NCI-H526 (cell line): ENCODE data around the gene RTL10.

Experiments
- DNase-seq, 2 experiments: peaks; one replicate each; lab custom pipeline; 2025; lab: John Stamatoyannopoulos, UW

Gene RTL10

DNA sequence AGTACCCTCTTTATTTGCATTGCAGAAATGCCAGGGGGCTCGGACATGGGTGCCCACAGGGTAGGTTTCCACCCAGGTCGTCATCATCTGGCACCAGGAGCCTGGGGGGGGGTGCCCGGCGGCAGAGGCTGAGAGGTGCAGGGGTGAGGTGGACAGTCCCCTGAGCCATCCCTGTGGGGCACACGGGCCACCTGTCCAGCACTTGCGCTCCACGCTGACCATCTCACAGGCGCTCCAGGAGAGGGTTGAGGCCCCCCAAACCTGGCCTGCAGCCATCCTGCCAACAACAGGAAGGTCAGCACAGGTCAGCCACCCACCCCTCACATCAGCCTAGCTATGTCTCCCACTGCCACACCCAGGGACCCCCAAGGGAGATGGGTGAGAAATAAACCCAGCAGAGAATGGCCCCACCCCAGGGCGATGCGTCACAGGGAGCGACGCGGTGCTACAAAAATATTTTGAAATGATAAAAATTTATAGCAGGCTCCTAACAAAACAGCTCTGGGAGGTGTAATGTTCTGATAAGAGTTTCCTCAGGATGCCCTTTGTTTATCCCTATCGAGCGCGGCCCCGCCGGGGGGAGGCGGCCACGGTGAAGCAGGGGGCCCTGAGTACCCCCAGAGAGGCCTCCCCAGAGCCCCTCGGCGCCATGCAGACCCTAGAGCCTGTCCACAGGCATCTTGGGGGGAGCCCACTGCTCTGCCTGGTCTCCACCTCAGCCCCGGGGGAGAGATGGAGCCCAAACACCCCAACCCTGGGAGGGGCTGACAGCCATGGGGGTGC is 21.0 kb upstream of the RTL10 start:
- DNase-seq: no peak

DNA sequence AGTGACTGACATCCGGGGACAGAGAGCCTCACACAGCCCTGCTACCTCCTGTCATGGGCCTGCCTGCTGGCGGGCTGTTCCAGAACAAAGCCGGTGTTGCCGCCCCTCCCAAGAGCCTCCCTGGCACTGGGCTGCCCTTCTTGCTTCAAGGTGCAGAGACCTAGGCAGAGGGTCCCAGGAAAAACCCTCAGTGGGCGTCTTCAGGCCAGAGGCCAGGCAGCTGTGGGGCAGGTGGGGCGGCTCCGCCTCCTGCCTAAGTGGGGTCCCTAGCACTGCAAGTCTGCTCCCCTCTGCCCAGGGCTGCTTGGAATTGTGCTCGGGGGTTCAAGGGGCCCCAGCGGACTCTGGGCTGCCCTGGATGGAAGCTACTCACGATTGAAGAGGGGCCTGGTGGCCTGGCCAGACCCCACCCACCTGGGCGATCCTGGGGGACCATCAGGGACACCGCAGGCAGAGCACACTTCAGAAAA is 20.4 kb upstream of the RTL10 start:
- DNase-seq: no peak

DNA sequence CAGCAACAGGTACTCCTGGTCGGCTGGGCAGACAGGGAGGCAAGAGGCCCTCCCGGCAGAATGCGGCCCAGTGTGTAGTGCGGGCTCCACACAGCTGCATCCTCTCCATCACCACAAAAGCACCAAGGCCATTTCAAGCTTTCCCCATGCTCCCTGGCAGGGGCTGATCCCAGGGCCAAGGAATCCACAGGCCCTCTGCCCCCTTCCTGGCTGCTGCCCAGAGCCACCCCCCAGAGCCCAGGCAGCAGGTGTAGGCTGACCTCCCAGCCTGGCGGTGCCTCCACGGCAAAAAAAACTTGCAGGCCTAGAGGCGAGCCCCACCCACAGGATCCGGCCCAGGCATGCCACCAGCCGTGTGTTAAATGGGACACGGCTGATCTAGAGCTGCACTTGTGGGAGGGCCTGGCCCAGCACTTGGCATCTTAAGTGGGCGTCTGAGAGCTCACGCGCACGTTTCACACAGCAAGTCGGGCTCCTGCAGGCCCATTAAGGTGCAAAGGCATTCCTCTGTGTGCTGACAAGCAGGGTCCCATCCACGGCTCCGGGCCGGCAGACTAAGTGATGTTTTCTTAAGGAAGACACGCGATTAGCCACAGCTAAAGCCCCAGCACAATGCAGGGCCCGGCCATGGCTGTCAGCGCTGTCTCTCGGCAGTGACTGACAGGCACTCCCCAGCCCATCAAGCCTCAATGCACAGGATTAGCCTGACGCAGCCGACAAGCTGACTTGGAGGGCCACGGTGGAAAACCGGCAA is 19.8 kb upstream of the RTL10 start:
- peak in 1 of 2 experiments; percentile 18 for DNase-seq

DNA sequence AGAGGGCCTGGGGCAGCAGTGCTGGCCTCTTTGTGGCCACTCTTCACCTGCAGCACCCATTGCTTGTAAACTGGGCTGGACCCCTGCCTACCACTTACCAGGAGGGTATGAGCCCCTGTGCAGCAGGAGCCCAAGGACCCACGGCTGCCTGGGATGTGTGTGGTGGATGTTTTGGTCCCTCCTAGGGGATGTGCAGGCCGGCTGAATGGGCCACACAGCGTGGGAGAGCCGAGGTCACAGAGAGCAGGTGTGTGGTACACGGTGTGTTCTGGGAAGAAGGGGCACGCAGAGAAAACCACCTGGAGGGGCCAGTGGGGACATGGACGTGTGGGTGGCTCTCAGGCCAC is 19.3 kb upstream of the RTL10 start:
- no peak for DNase-seq

DNA sequence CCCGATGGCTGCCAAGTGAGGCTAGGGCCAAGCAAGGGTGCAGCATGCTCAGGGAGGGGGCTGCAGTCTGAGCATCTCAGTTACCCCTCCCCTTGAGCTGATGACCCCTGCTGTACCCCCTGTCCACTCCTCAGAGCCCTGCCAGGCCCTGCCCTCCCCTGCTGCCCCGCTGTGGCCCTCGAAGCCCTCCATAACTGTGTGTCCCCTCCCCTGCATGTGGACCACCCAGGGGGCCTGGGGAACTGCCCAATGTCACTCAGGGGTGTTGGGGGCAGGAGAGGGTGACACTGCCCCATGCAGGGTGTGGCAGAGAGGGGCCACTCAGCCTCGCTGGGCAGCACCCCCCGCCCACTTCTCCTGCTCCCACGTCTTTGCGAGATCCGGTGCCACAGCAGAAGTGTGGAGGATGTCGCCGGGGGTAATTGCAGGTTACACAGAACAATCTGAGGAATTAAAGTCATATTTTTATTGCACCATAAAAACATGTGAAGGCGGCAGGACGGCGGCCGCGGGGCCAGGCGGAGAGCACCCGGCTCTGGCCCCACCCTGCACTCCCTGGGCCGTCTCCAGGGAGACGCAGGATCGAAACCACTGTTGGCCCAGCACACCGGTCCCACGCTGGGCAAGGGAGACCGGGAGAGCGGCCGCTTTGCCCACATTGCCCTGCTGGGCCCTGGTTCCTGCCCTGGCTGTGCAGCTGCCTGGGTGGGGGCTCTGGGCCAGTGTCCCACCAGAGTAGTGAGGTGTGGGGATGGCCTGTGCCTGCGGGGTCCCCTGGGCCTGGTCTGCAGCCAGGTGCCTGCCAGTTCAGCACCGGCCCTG is 18.7 kb upstream of the RTL10 start:
- no peak for DNase-seq

DNA sequence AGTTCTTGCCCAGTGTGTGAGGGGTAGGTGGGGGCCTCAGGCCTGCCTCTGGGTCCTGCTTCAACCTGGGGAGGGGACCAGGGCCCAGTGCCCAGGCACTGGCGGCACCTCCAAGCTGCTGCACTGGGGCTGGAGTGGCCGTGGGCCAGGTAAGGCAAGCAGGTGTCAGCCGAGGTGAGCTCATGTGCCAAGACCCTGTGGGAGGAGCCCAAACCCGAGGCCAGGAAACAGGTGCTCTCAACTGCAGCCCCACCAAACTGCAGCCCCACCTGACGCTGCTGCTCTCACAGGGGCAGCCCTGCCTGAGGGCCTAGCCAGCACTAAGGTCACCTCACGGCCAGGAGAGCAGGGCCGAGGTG is 18.1 kb upstream of the RTL10 start:
- peak in 1 of 2 experiments; percentile 17 for DNase-seq

DNA sequence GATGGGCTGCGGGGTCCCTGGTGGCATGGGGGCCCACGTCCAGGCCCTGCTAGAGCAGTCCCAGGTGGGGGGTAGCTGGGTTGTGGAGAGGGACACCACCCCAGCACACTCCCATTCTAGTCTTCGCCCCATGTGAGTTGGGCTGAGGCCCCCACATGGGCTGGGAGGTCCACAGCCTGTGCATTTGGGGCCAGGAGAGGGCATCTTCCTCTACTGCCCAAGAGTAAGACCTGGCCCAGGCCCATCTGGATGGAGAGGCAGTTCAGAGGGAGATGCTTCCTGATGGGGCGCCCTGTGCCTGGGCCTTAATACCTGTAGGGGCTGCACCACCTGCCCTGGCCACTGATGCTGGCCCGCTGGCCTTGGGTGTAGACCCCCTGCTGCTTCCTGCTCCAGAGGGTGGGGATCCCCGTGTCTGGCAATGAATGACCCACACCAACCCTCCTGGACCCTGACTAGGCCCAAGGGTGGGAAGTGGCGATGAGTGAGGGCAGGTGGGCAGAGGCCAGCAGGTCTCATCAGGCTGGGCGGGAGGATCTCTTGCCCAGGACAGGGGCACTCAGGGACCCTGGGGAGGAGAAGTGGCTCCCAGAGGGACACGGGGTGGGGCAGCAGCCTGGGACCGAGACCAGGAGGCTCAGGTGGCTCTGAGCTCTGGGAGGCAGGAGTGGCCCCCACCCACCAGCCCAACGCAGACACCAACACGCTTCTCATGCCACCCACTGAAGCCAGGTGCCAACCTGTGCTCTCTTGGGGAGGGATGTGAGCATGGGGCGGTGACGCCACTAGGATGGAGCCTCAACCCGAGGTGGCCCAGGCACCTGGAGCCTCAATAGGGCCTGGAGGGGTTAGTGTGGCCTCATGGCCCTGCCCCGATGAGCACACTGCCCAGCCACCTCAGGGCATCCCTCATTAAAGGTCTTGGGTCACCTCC is 17.4 kb upstream of the RTL10 start:
- no peak for DNase-seq

DNA sequence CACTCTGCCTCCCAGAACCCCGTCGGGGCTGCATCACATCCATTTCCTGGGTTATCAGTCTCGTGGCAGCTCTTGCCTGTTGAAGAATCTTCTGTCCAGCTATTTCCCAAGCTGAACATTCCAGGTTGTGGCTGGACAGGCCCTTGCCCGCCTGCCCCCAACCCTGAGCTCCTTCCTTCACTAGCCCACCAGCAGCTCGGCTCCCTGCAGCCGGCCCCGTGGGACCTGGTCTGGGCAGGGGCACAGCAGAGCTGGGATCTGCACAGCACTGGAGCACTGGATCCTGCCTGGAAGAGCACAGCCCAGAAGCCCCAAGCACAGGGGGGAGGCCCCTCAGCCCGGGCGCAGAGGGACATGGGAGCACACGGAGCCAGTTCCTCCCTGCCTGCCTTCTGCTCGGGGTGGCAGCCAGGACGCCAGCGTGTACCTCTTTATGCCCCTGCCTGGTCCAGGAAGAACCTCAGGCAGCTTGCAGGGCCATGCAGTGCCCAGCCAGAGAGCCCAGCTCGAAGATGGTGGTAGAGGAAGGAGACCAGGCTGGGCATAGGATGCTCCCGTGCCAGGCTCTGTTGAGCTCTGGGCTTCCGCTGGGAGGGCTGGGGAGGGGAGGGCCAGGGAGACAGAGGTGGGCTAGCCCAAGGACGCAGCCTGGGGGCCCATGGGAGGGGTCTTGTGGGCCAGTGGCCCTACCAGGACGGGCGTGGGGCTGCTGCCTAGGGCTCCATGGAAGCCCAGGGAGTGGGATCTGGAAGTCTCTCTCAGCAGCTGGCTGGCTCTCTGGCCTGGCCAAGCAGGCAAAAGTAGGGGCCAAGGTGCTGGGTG is 16.6 kb upstream of the RTL10 start:
- no peak for DNase-seq

DNA sequence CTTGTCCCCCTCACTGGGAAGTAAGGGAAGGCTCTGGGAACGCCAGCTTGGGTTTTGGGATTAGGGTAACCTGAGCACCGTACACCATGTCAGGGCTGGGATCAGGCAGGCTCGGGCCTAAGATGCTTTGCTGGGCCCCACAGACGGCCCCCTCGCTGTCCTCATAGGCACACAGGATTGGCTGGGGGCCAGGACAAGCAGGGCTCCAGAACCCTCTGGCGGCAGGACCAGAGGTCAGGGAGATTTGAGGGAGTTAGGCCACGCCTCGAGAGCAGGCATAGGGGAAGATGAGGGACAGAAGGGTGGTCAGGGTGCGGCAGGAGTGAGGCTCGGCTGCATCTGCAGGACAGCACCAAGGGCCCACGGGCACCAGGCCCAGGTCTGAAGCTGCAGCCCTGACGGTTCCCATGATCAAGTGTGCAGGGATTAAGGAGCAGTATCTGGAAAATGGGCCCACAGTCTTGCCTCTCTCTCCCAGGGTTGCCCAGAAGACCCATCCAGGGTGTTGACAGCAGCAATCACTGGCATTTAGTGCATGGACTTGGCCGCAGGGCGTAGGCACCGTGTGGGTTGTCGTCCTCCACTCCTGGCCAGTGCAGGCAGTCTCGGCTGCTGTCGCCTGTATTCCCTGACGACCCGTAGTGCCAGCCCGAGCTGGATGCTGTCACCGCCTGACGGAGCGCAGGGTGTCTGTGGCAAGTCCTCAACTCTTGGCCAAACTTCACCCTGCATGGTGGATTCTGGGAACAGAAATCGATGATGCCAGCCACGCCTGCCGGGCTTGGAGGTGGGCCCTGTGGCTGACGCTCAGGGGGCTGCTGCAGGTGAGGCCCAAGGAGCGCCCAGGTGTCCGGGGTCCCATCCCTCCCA is 15.7 kb upstream of the RTL10 start:
- no peak for DNase-seq

DNA sequence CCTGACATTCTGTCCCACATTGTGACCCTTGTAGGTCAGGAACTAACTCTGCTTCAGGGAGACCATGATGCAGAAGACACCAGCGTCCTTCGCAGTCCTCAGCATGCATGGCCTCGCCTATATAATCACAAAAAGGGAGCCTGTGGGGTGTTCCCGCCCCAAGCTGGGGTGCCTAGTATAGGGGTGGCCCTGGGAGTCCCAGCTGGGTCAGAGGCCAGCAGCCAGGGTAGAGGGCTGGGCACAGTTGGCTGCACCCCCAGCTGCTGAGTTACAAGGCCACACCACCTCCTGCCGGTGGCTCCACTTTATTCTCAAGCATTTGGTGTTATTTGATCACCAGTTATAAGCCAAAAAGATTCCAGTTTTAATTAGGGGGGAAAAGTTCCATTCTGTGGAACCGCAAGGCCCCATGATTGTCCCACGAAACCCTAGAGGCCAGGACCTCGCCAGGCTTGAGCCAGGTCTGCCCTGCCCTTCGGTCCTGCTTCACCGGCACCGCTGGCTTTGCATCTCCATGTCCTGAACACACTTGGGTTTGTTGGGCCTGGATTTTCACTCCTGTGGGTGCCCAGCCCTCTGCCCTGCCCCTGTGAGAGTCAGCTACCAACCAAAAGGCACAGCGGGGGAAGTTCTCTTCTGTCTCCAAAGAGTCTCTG is 15.0 kb upstream of the RTL10 start:
- no peak for DNase-seq

DNA sequence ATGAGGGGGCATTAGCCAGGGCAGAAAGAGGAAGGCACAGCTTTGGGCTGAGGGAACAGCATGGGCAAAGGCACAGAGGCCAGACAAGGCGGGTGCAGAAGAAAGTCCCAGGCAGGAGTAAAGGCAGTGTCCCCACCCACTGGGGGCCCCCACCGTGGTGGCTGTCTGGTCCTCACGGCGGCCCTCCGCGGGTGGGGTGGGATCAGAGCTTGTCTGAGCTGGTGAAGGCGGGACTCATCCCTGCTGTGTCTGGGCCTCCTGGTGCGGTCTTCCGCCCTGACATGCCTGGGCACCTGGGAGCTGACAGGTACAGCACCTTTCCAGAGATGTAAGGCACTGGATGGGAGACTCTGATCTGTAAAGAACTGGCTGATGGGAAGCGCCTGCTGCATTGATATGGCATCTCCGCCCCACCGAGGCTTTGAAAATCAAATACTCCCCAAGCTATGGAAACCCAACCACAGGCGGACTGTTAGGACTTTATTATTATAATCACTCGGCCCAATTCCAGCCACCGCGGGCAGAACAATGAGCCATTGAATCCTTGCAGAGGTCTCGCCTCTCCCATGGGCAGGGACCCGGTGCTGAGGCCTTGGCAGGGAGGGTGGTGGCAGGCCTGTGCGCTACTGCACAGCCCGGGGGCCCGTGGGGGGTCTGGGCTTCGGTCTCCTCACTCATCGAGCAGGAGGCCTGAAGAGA is 14.2 kb upstream of the RTL10 start:
- DNase-seq: peak; percentile 70 to 78

DNA sequence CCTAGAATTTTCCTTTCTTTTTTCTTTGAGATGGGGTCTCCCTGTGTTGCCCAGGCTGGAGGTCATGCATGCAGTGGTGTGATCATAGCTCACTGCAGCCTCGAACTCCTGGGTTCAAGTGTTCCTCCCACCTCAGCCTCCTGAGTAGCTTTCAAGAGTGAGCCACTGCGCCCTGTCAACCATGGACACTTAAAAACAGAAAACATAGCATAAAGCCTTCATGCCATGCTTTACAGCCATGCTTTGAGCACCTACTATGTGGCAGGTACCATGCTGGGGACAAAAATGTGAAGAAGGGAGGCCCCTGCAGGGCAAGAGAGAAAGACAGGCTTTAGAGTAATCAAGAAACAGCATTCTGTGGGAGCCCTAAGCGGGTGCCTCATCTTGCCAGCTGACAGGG is 13.7 kb upstream of the RTL10 start:
- DNase-seq: no peak

DNA sequence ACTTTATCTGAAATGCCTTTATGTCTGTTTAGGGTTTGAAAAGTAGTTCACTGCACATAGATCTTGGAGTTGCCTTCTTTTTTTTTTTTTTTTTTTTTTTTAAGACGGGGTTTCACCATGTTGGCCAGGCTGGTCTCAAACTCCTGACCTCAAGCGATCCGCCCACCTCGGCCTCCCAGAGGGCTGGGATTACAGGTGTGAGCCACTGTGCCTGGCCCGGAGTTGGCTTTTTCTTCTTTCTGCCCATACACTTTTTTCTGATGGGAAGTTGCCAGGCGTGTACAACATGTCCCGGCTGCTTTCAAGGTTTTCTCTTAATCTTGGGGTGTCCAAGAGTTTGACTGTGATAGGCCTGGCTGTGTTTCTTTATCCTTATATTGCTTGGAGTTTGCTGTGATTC is 12.9 kb upstream of the RTL10 start:
- no peak for DNase-seq

DNA sequence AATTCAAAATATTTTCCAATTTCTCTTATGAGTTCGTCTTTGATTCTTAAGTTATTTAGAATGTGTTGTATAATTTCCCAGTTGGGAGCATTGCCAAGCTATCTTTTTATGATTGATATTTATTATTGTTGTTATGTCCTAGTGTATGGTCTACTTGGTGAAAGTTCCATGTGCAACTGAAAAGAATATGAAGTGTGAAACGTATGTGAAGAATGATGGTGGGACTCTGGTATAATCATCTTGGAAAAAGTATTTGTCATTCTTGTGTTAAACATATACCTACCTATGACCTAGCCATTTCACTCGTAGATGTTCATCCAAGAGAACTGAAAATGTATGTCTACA is 12.0 kb upstream of the RTL10 start:
- DNase-seq: no peak

DNA sequence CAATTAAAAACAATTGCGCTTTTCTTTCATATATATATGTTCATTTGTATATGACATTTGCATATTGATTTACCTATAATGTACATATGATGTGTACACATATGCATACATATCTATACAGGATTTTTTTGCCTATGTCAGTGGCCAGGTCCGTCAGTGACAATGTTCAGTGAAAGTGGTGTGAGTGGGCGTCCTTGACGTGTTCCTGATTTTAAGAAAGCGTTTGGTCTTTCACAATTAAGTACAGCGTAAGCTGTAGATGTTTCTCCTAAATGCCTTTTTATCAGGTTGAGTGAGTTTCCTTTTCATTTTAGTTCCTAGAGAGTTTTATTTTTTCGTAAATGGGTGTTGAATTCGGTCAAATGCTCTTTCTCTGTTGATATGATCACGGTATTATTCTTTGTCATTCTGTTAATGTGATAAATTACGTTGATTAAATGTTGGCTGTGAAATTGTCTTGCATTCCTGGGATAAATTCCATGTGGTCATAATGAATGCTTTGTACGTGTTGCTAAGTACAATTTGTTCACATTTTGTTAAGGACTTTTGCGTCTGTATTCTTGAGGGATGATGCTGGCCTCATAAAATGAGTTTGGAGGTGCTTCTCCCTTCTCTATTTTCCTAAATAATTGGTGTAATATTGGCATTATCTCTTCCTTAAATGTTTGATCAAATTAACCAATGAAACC is 10.6 kb upstream of the RTL10 start:
- DNase-seq: peak in 1 of 2 experiments; percentile 25

DNA sequence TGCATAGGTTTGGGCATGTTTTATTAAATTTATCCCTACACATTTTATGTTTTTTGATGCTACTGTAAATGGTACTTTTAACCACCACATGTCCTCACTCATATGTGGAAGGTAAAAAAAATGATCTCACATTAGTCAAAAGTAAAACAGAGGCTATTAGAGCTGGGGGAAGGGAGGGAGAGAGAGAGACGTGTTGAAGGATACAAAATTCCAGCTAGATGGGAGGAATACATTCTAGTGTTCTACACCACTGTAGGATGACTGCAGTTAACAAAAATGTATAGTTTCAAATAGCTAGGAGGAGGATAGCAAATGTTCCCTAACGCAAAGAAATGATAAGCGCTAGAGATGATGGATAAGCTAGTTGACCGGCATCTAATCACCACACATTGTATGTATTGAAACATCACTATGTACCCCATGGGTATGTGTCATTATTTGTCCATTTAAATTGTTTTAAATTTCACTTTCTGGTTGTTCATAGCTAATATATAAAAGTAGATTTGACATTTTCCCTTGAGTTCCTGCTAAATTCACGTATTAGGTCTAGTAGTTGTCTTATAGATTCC is 9.9 kb upstream of the RTL10 start:
- no peak for DNase-seq

DNA sequence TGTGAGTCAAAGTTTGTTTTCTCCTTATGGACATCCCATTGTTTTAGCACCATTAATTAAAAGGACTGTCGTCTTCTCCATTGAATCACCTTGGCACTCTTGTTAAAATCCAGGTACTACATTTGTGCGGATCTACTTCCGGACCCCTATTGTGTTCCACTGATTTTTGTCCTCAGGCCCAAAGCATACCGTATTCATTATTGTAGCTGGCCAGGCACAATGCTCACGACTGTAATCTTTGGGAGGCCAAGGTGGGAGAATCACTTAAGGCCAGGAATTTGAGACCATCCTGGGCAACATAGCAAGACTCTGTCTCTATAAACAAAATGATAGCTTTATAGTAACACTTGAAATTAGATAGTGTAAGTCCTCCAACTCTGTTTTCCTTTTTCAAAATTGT is 8.9 kb upstream of the RTL10 start:
- no peak for DNase-seq
